Lower leg skin (tissue), 3 donors: ENCODE data around the gene NELL1.

ENCODE experiments used
- POLR2A ChIP-seq, 2 donors: fragments of 450-650 bp; IDR thresholded peaks; one replicate each; pipeline ENCODE4 v1.6.1; 2016 to 2017; ENCODE audit warnings: antibody characterized with exemption in 2 of 2, mild to moderate bottlenecking in 1 of 2, moderate library complexity in 1 of 2
- TF ChIP-seq, protein P1 (sequence below), 3 donors: fragments of 450-650 bp; IDR thresholded peaks; one replicate each; pipeline ENCODE4 v1.5.1; 2016; ENCODE audit warnings: antibody characterized with exemption in 3 of 3, mild to moderate bottlenecking in 3 of 3, moderate library complexity in 2 of 3

DNA sequence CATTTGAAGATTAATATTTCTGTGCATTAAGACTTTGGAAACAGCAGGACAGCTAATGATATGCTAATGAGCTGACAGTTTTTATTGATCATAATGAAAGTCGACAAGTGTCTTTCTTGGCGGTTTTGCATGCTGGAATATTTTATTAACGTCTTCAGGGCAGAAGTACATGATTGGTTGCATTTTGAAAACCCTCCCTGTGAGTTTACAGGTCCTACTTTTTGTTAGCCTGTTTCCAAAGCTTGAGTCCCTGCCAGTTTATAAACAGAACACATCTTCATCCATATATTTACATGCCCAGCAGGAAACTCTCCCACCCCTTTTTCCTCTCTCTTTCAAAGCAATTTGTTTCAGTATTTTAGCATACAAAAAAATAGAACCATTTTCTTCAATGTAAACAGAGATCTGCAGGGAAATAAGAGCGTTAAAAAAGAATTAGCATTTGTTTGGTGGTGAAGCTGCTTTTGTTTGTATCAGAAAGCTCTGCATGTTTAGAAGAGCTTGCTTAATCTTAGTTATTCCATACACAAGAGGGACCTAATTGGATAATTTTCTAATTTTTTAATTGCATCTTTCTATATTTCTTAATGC is 243.6 kb downstream of the NELL1 start:
- TF ChIP-seq, protein P1, sequence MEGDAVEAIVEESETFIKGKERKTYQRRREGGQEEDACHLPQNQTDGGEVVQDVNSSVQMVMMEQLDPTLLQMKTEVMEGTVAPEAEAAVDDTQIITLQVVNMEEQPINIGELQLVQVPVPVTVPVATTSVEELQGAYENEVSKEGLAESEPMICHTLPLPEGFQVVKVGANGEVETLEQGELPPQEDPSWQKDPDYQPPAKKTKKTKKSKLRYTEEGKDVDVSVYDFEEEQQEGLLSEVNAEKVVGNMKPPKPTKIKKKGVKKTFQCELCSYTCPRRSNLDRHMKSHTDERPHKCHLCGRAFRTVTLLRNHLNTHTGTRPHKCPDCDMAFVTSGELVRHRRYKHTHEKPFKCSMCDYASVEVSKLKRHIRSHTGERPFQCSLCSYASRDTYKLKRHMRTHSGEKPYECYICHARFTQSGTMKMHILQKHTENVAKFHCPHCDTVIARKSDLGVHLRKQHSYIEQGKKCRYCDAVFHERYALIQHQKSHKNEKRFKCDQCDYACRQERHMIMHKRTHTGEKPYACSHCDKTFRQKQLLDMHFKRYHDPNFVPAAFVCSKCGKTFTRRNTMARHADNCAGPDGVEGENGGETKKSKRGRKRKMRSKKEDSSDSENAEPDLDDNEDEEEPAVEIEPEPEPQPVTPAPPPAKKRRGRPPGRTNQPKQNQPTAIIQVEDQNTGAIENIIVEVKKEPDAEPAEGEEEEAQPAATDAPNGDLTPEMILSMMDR (IDR thresholded peaks at IDR 0.05): no peak
- no peak for TF ChIP-seq POLR2A (IDR thresholded peaks at IDR 0.05)
